ENCODE measurements around the gene LSM10.
A peak's percentile ranks its signal among the peaks of the same experiment; 100 is the strongest.

LSM10 gene

GRCh38 chr1:36372617-36373016 is 25.1 kb downstream of the LSM10 start:
- H3K36me3 ChIP-seq (ENCODE audit: control insufficient read depth, insufficient read depth, low read length): no peaks in the 10 kb centered on the region
- H3K9me3 ChIP-seq (ENCODE audit: control insufficient read depth, low read length): no peaks in the 10 kb centered on the region
- no peaks in the 10 kb centered on the region for H3K27me3 ChIP-seq (ENCODE audit: control insufficient read depth, insufficient read depth, low read length, poor library complexity, severe bottlenecking)
- peaks cover 32% of the 10 kb centered on the region for H3K4me1 ChIP-seq (ENCODE audit: control insufficient read depth, insufficient read depth, low read length)
- whole genome bisulfite sequencing, 2 experiments: 74 to 78% methylated on average over 2 to 3 of the region's 3 CpGs
- no peak overlapping the region for H3K4me3 ChIP-seq (ENCODE audit: insufficient read depth, low read depth, low read length)
- H3K27ac ChIP-seq (ENCODE audit: insufficient read depth, low read depth, low read length, poor library complexity, severe bottlenecking): no peak overlapping the region

DNA sequence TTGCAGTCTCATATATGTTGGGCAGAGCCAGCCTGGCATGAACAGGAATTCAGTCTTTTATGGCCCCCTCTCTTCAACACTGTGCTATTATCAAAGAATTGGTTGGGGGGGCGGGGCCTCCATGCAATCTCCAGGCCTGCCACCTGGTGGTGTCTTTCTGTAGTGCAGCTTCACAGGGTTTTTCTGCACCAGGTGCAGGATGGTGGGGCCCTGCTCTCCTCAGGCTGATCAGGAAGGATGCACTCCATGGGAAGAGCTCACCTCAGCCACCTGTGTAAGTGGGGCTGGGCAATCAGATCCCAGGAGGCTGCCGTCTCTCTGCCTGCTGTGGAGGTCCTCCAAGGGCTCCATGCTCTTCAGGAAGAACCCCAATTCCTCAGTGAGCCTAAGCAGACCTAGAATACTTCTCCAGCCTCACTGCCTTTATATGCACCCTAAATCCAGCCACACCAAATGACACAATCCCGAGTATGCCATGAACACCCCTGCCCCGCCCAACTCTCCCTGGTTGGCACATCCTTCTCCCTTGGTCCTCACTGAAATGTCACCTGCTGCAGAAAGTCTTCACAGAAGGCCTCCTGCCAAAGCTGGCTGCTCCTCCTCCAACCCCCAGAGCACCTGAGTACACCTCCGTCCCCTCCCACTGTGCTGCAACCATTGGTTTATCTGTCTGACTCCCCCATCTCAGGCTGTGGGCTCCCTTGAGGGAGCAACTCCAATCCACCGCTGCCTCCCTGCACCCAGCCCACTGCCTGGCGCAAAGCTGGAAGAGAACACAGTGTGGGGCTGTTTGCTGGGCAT is 28.4 kb downstream of the LSM10 start:
- no peaks in the 10 kb centered on the region for H3K9me3 ChIP-seq (ENCODE audit: control insufficient read depth, low read length)
- H3K4me1 ChIP-seq (ENCODE audit: control insufficient read depth, insufficient read depth, low read length): peaks cover 36% of the 10 kb centered on the region
- peak overlapping the region; percentile 29 for H3K27ac ChIP-seq (ENCODE audit: insufficient read depth, low read depth, low read length, poor library complexity, severe bottlenecking)
- WGBS, 2 experiments: 66 to 67% methylated on average over 7 of the region's 7 CpGs
- H3K36me3 ChIP-seq (ENCODE audit: control insufficient read depth, insufficient read depth, low read length): peaks cover 5% of the 10 kb centered on the region
- no peak overlapping the region for H3K4me3 ChIP-seq (ENCODE audit: insufficient read depth, low read depth, low read length)
- no peaks in the 10 kb centered on the region for H3K27me3 ChIP-seq (ENCODE audit: control insufficient read depth, insufficient read depth, low read length, poor library complexity, severe bottlenecking)

- WGBS, 2 experiments: 94 to 96% methylated on average over 4 of the region's 4 CpGs
- Histone ChIP-seq H3K36me3 (ENCODE audit: control insufficient read depth, insufficient read depth, low read length) (peaks cover 5% of the 10 kb centered on the region), H3K4me3 (ENCODE audit: insufficient read depth, low read depth, low read length) (no peak overlapping the region), H3K4me1 (ENCODE audit: control insufficient read depth, insufficient read depth, low read length) (peaks cover 22% of the 10 kb centered on the region), H3K9me3 (ENCODE audit: control insufficient read depth, low read length) (no peaks in the 10 kb centered on the region), H3K27me3 (ENCODE audit: control insufficient read depth, insufficient read depth, low read length, poor library complexity, severe bottlenecking) (no peaks in the 10 kb centered on the region), H3K27ac (ENCODE audit: insufficient read depth, low read depth, low read length, poor library complexity, severe bottlenecking) (no peak overlapping the region)
These were observed 29.9 kb downstream of the LSM10 start for GRCh38 chr1:36367798-36368197.

DNA sequence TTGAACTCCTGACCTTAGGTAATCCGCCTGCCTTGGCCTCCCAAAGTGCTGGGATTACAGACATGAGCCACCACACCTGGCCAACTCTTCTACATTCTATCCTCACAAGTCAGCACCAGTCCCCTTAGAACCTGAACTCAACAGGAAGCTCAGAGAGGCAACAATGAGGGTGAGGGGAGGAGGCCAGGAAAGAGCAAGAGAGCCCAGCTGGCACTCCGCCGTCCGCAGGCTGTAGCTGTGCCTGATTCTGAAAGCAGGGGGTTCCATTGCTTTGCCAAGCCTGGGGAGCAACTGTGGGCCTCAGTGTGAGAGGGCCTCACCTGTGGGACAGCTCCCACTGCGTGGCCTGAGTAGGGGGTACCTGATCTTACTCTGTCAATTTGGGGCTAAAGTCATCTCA is 30.6 kb downstream of the LSM10 start:
- Histone ChIP-seq H3K4me1 (ENCODE audit: control insufficient read depth, insufficient read depth, low read length) (peaks cover 17% of the 10 kb centered on the region), H3K4me3 (ENCODE audit: insufficient read depth, low read depth, low read length) (no peak overlapping the region), H3K27ac (ENCODE audit: insufficient read depth, low read depth, low read length, poor library complexity, severe bottlenecking) (no peak overlapping the region), H3K9me3 (ENCODE audit: control insufficient read depth, low read length) (no peaks in the 10 kb centered on the region), H3K27me3 (ENCODE audit: control insufficient read depth, insufficient read depth, low read length, poor library complexity, severe bottlenecking) (no peaks in the 10 kb centered on the region), H3K36me3 (ENCODE audit: control insufficient read depth, insufficient read depth, low read length) (peaks cover 5% of the 10 kb centered on the region)
- WGBS, 2 experiments: 92 to 96% methylated on average over 5 of the region's 5 CpGs

DNA sequence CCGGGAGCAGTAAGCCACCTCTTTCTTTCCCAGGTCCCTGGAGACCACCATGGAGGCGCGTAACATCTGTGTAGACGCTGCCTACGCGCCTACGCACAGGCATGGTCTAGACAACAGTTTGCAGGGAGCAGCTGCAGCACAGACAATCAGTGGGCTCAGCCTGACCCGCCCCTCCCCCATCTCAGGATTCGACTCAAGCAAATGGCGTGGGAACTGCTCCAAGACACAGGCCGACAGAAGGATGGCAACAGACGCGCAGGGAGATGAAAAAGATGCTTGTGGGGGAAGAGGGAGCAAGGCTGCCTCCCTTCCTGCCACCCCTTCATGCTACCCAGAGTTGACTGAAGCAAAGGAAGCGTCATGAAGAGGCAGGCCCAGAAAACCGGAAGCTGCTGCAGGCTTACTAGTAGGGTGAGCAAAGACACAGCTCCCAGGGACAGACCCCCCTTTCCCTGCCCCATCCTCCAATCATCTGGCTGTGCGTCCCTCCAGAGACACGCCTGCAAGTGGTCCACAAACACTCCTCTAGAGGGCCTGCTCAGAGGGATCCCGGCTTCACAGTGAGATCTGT is 31.5 kb downstream of the LSM10 start:
- WGBS, 2 experiments: 75 to 78% methylated on average over 18 of the region's 18 CpGs
- H3K9me3 ChIP-seq (ENCODE audit: control insufficient read depth, low read length): no peaks in the 10 kb centered on the region
- H3K27me3 ChIP-seq (ENCODE audit: control insufficient read depth, insufficient read depth, low read length, poor library complexity, severe bottlenecking): no peaks in the 10 kb centered on the region
- H3K36me3 ChIP-seq (ENCODE audit: control insufficient read depth, insufficient read depth, low read length): peaks cover 5% of the 10 kb centered on the region
- H3K4me3 ChIP-seq (ENCODE audit: insufficient read depth, low read depth, low read length): no peak overlapping the region
- H3K4me1 ChIP-seq (ENCODE audit: control insufficient read depth, insufficient read depth, low read length): peaks cover 17% of the 10 kb centered on the region
- peak overlapping the region; percentile 0 for H3K27ac ChIP-seq (ENCODE audit: insufficient read depth, low read depth, low read length, poor library complexity, severe bottlenecking)

- Histone ChIP-seq H3K27me3 (ENCODE audit: control insufficient read depth, insufficient read depth, low read length, poor library complexity, severe bottlenecking) (no peaks in the 10 kb centered on the region), H3K36me3 (ENCODE audit: control insufficient read depth, insufficient read depth, low read length) (peaks cover 5% of the 10 kb centered on the region), H3K27ac (ENCODE audit: insufficient read depth, low read depth, low read length, poor library complexity, severe bottlenecking) (no peak overlapping the region), H3K4me1 (ENCODE audit: control insufficient read depth, insufficient read depth, low read length) (peaks cover 17% of the 10 kb centered on the region), H3K9me3 (ENCODE audit: control insufficient read depth, low read length) (no peaks in the 10 kb centered on the region), H3K4me3 (ENCODE audit: insufficient read depth, low read depth, low read length) (no peak overlapping the region)
- 95 to 100% methylated on average over 1 of the region's 1 CpG for WGBS, 2 experiments
These were observed 32.3 kb downstream of the LSM10 start for GRCh38 chr1:36365381-36365780.

GRCh38 chr1:36359911-36360550 is 37.7 kb downstream of the LSM10 start:
- H3K27ac ChIP-seq (ENCODE audit: insufficient read depth, low read depth, low read length, poor library complexity, severe bottlenecking): no peak overlapping the region
- H3K4me3 ChIP-seq (ENCODE audit: insufficient read depth, low read depth, low read length): no peak overlapping the region
- peaks cover 2% of the 10 kb centered on the region for H3K36me3 ChIP-seq (ENCODE audit: control insufficient read depth, insufficient read depth, low read length)
- WGBS, 2 experiments: 96 to 97% methylated on average over 6 of the region's 6 CpGs
- H3K4me1 ChIP-seq (ENCODE audit: control insufficient read depth, insufficient read depth, low read length): no peaks in the 10 kb centered on the region
- no peaks in the 10 kb centered on the region for H3K27me3 ChIP-seq (ENCODE audit: control insufficient read depth, insufficient read depth, low read length, poor library complexity, severe bottlenecking)
- no peaks in the 10 kb centered on the region for H3K9me3 ChIP-seq (ENCODE audit: control insufficient read depth, low read length)

GRCh38 chr1:36359383-36359782 is 38.3 kb downstream of the LSM10 start:
- Histone ChIP-seq H3K4me1 (ENCODE audit: control insufficient read depth, insufficient read depth, low read length) (no peaks in the 10 kb centered on the region), H3K9me3 (ENCODE audit: control insufficient read depth, low read length) (no peaks in the 10 kb centered on the region), H3K27me3 (ENCODE audit: control insufficient read depth, insufficient read depth, low read length, poor library complexity, severe bottlenecking) (no peaks in the 10 kb centered on the region), H3K27ac (ENCODE audit: insufficient read depth, low read depth, low read length, poor library complexity, severe bottlenecking) (no peak overlapping the region), H3K36me3 (ENCODE audit: control insufficient read depth, insufficient read depth, low read length) (peaks cover 8% of the 10 kb centered on the region), H3K4me3 (ENCODE audit: insufficient read depth, low read depth, low read length) (no peak overlapping the region)
- WGBS, 2 experiments: 92 to 97% methylated on average over 5 of the region's 5 CpGs

DNA sequence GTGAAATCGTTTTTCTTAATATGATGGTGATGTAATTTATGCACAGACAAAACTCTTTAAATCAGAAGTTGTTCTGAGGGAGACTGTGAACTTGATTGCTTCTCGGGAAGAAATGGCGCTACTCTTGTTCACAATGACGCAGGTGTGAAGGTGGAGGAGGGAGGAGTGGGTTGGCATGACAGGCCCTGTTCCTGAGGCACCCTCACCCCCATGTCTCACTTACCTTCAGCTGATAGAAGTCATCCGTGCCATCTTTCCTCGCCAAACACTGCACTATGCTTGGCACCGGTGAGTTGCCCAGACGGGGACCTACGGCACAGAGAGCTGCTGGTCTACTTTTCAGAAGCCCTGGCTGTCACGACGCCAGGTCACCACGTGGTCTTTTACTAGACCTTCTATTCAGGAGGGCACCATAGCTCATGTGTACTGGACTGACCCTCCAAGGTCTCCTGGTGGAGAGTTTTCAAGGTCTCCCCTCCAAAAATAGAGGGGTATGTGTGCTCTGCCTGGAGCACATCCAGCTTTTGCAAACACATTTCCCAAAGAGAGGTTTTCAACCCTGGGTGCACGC is 39.1 kb downstream of the LSM10 start:
- Histone ChIP-seq H3K4me3 (ENCODE audit: insufficient read depth, low read depth, low read length) (no peak overlapping the region), H3K4me1 (ENCODE audit: control insufficient read depth, insufficient read depth, low read length) (peaks cover under 1% of the 10 kb centered on the region), H3K27me3 (ENCODE audit: control insufficient read depth, insufficient read depth, low read length, poor library complexity, severe bottlenecking) (no peaks in the 10 kb centered on the region), H3K27ac (ENCODE audit: insufficient read depth, low read depth, low read length, poor library complexity, severe bottlenecking) (no peak overlapping the region), H3K9me3 (ENCODE audit: control insufficient read depth, low read length) (no peaks in the 10 kb centered on the region), H3K36me3 (ENCODE audit: control insufficient read depth, insufficient read depth, low read length) (peaks cover 9% of the 10 kb centered on the region)
- WGBS, 2 experiments: 96% methylated on average over 13 of the region's 13 CpGs

GRCh38 chr1:36355811-36356210 is 41.9 kb downstream of the LSM10 start:
- H3K27ac ChIP-seq (ENCODE audit: insufficient read depth, low read depth, low read length, poor library complexity, severe bottlenecking): no peak overlapping the region
- H3K27me3 ChIP-seq (ENCODE audit: control insufficient read depth, insufficient read depth, low read length, poor library complexity, severe bottlenecking): no peaks in the 10 kb centered on the region
- H3K9me3 ChIP-seq (ENCODE audit: control insufficient read depth, low read length): no peaks in the 10 kb centered on the region
- 83 to 88% methylated on average over 4 of the region's 4 CpGs for WGBS, 2 experiments
- H3K4me3 ChIP-seq (ENCODE audit: insufficient read depth, low read depth, low read length): no peak overlapping the region
- peaks cover 9% of the 10 kb centered on the region for H3K36me3 ChIP-seq (ENCODE audit: control insufficient read depth, insufficient read depth, low read length)
- peaks cover 21% of the 10 kb centered on the region for H3K4me1 ChIP-seq (ENCODE audit: control insufficient read depth, insufficient read depth, low read length)

Measured in ectodermal cell (in vitro differentiated cells).